ENCODE measurements around the gene GLI3. TPM values are rescaled to one million over a fixed set of nuclear protein-coding genes. Genes with fewer than 3 reads are reported as not detected.

Gene GLI3
- total and polyA plus RNA-seq, 2 donors (not counting 1 experiment from before 2014, with no cell fraction given), result 6.4 to 6.5 TPM

DNA sequence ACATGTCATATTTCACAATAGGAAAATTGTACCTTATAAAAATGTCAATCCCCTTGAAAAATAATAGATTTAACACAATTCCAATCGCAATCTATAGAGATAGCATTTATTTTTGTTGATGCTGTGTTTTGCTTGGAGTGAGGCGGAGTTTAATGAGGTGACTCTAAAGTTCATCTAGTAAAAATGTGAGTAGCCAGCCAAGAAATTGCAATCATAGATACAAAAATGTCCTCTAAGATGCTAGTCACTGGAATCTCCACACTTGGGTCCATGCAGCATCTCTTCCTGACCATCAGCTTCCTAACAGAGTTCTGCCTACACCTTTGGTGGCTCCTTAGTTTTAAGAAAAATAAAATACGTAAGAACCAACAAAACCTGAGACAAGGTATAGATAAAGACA lies 44.9 kb downstream of the GLI3 start:
- H3K4me2 ChIP-seq (ENCODE audit: extremely low read depth, insufficient read depth, low read length), result no peak overlapping the region
- H3K27me3 ChIP-seq (ENCODE audit: control insufficient read depth, insufficient read depth, low read length), result no peaks in the 10 kb centered on the region
- peaks cover 7% of the 10 kb centered on the region for H3K79me2 ChIP-seq (ENCODE audit: control insufficient read depth, insufficient read depth, low read length)
- peaks cover 7% of the 10 kb centered on the region for H3K4me1 ChIP-seq (ENCODE audit: control insufficient read depth, extremely low read depth, insufficient read depth, low read length)
- H3K9me3 ChIP-seq (ENCODE audit: control insufficient read depth, insufficient read depth, low read depth, low read length), result no peaks in the 10 kb centered on the region
- DNase-seq (ENCODE audit: low read depth in 2 of 2), result no peak
- H3K9ac ChIP-seq (ENCODE audit: insufficient read depth, low read length), result no peak overlapping the region
- no peaks in the 10 kb centered on the region for H3K36me3 ChIP-seq (ENCODE audit: control insufficient read depth, insufficient read depth, low read length)
- no peaks in the 10 kb centered on the region for H4K20me1 ChIP-seq (ENCODE audit: control insufficient read depth, extremely low read depth, insufficient read depth, low read length)
- H2AFZ ChIP-seq (ENCODE audit: low read length), result no peak overlapping the region
- H3K27ac ChIP-seq (ENCODE audit: insufficient read depth, low read length), result no peak overlapping the region
- TF ChIP-seq, protein P1, sequence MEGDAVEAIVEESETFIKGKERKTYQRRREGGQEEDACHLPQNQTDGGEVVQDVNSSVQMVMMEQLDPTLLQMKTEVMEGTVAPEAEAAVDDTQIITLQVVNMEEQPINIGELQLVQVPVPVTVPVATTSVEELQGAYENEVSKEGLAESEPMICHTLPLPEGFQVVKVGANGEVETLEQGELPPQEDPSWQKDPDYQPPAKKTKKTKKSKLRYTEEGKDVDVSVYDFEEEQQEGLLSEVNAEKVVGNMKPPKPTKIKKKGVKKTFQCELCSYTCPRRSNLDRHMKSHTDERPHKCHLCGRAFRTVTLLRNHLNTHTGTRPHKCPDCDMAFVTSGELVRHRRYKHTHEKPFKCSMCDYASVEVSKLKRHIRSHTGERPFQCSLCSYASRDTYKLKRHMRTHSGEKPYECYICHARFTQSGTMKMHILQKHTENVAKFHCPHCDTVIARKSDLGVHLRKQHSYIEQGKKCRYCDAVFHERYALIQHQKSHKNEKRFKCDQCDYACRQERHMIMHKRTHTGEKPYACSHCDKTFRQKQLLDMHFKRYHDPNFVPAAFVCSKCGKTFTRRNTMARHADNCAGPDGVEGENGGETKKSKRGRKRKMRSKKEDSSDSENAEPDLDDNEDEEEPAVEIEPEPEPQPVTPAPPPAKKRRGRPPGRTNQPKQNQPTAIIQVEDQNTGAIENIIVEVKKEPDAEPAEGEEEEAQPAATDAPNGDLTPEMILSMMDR (conservative IDR thresholded peaks at IDR 0.05 in 1 of 2, IDR thresholded peaks at IDR 0.05 in 1 of 2; ENCODE audit: low read depth in 1 of 2, low read length in 2 of 2), result no peak
- no peak for TF ChIP-seq EZH2 (IDR thresholded peaks at IDR 0.05; ENCODE audit: low read length, missing control alignments)
- no peak overlapping the region for H3K4me3 ChIP-seq (replicated peaks in 1 of 4; ENCODE audit: control extremely low read depth in 1 of 4, insufficient read depth in 1 of 4, low read depth in 3 of 4, low read length in 4 of 4)

DNA sequence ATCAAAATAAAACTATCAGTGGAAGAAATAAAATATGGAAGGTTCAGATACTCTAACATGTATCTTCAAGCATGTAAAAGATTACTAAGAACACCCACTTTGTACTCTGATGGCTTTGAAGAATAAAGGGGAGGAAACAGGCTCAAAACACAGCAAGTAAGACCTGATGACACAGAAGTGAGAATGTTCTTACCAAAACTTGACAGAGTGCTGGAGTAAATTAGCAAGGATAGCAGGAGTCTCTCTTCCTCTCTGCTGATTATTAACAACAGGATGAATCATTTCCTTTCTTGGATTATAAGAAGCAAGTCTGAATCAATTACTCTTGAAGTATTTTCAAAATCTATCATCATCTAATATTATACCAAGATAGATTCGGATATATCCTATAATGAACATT lies 47.5 kb downstream of the GLI3 start:
- H3K9ac ChIP-seq (ENCODE audit: insufficient read depth, low read length), result no peak overlapping the region
- H3K4me2 ChIP-seq (ENCODE audit: extremely low read depth, insufficient read depth, low read length), result no peak overlapping the region
- peaks cover 7% of the 10 kb centered on the region for H3K4me1 ChIP-seq (ENCODE audit: control insufficient read depth, extremely low read depth, insufficient read depth, low read length)
- DNase-seq (ENCODE audit: low read depth in 2 of 2), result peak; percentile 25 to 58
- no peaks in the 10 kb centered on the region for H3K36me3 ChIP-seq (ENCODE audit: control insufficient read depth, insufficient read depth, low read length)
- no peak overlapping the region for H3K27ac ChIP-seq (ENCODE audit: insufficient read depth, low read length)
- H3K27me3 ChIP-seq (ENCODE audit: control insufficient read depth, insufficient read depth, low read length), result no peaks in the 10 kb centered on the region
- peaks cover 7% of the 10 kb centered on the region for H3K79me2 ChIP-seq (ENCODE audit: control insufficient read depth, insufficient read depth, low read length)
- H3K9me3 ChIP-seq (ENCODE audit: control insufficient read depth, insufficient read depth, low read depth, low read length), result no peaks in the 10 kb centered on the region
- H4K20me1 ChIP-seq (ENCODE audit: control insufficient read depth, extremely low read depth, insufficient read depth, low read length), result no peaks in the 10 kb centered on the region
- no peak for TF ChIP-seq EZH2 (IDR thresholded peaks at IDR 0.05; ENCODE audit: low read length, missing control alignments)
- TF ChIP-seq, protein P1 (conservative IDR thresholded peaks at IDR 0.05 in 1 of 2, IDR thresholded peaks at IDR 0.05 in 1 of 2; ENCODE audit: low read depth in 1 of 2, low read length in 2 of 2), result no peak
- no peak overlapping the region for H3K4me3 ChIP-seq (replicated peaks in 1 of 4; ENCODE audit: control extremely low read depth in 1 of 4, insufficient read depth in 1 of 4, low read depth in 3 of 4, low read length in 4 of 4)
- H2AFZ ChIP-seq (ENCODE audit: low read length), result no peak overlapping the region

DNA sequence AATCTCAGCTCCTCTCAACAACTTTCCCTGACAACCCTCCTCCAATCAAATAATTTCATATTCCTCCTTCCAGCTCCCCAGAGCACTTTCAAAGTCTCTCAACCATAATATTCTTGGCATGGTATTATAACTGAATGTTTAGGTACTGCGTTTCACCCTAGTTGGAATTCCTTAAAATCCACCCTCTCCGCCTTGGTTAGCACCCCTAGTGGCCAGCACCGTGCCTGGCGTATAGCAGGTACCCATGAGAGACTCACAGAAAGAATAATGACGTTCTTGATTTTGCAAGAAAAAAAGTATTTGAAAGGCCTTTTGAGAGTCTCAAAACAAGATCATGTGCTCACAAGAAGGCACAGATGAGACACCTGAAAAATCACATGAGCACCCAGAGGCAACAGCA lies 50.9 kb downstream of the GLI3 start:
- no peaks in the 10 kb centered on the region for H4K20me1 ChIP-seq (ENCODE audit: control insufficient read depth, extremely low read depth, insufficient read depth, low read length)
- H3K27ac ChIP-seq (ENCODE audit: insufficient read depth, low read length), result no peak overlapping the region
- no peak for DNase-seq (ENCODE audit: low read depth in 2 of 2)
- no peak overlapping the region for H3K9ac ChIP-seq (ENCODE audit: insufficient read depth, low read length)
- peaks cover 8% of the 10 kb centered on the region for H3K79me2 ChIP-seq (ENCODE audit: control insufficient read depth, insufficient read depth, low read length)
- no peak overlapping the region for H2AFZ ChIP-seq (ENCODE audit: low read length)
- no peak overlapping the region for H3K4me3 ChIP-seq (replicated peaks in 1 of 4; ENCODE audit: control extremely low read depth in 1 of 4, insufficient read depth in 1 of 4, low read depth in 3 of 4, low read length in 4 of 4)
- no peaks in the 10 kb centered on the region for H3K36me3 ChIP-seq (ENCODE audit: control insufficient read depth, insufficient read depth, low read length)
- no peak for TF ChIP-seq EZH2 (IDR thresholded peaks at IDR 0.05; ENCODE audit: low read length, missing control alignments)
- TF ChIP-seq, protein P1 (conservative IDR thresholded peaks at IDR 0.05 in 1 of 2, IDR thresholded peaks at IDR 0.05 in 1 of 2; ENCODE audit: low read depth in 1 of 2, low read length in 2 of 2), result peak; percentile 12 to 50
- no peaks in the 10 kb centered on the region for H3K9me3 ChIP-seq (ENCODE audit: control insufficient read depth, insufficient read depth, low read depth, low read length)
- H3K4me2 ChIP-seq (ENCODE audit: extremely low read depth, insufficient read depth, low read length), result no peak overlapping the region
- H3K4me1 ChIP-seq (ENCODE audit: control insufficient read depth, extremely low read depth, insufficient read depth, low read length), result peaks cover 2% of the 10 kb centered on the region
- no peaks in the 10 kb centered on the region for H3K27me3 ChIP-seq (ENCODE audit: control insufficient read depth, insufficient read depth, low read length)

Measured in fibroblast of lung (primary cell).